IMR-90 (cell line): Measurements from ENCODE around the gene PHC3. TPM values are rescaled to one million over a fixed set of nuclear protein-coding genes. Genes with fewer than 3 reads are reported as not detected.

Experiments used
- ATAC-seq: fragments of 200-7000 bp; cut with Tn5 transposase; 2 replicates; pipeline ENCODE4 v1.9.1; 2020; ENCODE audit warnings: low read depth, mild to moderate bottlenecking, moderate library complexity
- BruUV-seq: library from RNA; stranded (reverse); fragments of 400-500 nt; replicated peaks from 2 replicates; lab custom pipeline; 2021; lab: Mats Ljungman, UMichigan
- CTCF ChIA-PET: fragments of 300-600 bp; formaldehyde crosslinking; extraction: SDS; loops from one replicate; lab custom pipeline; 2021; ENCODE audit warnings: antibody characterized with exemption; lab: Yijun Ruan, JAX
- POLR2A ChIA-PET: fragments of 300-600 bp; sonication (Branson Sonifier 250); formaldehyde crosslinking; loops from one replicate; lab custom pipeline; 2022; ENCODE audit warnings: antibody characterized with exemption; ENCODE audit not compliant: unreplicated experiment; lab: Charles Lee
- DNase-seq: peaks from one replicate; pipeline ENCODE4 v3.0.0; 2013
- H2AFZ ChIP-seq: replicated peaks from 2 replicates; pipeline ENCODE3; 2013; ENCODE audit warnings: low read length, mild to moderate bottlenecking; ENCODE audit not compliant: poor library complexity
- H2AK5ac ChIP-seq: 2 replicates; pipeline ENCODE4 v1.6.1; 2013; ENCODE audit warnings: low read depth, low read length, inconsistent platforms
- H2AK9ac ChIP-seq: replicated peaks from 2 replicates; pipeline ENCODE3; 2013; ENCODE audit warnings: mild to moderate bottlenecking, low read depth, low read length, moderate library complexity; ENCODE audit not compliant: poor library complexity
- H2BK120ac ChIP-seq: 2 replicates; pipeline ENCODE4 v1.6.1; 2013; ENCODE audit warnings: low read depth, low read length, inconsistent platforms
- H2BK15ac ChIP-seq: 3 replicates; pipeline ENCODE4 v1.6.1; 2013; ENCODE audit warnings: low read depth, low read length, inconsistent platforms
- H2BK20ac ChIP-seq: 2 replicates; pipeline ENCODE4 v1.6.1; 2013; ENCODE audit warnings: low read depth, mild to moderate bottlenecking, inconsistent platforms, low read length, moderate library complexity
- H2BK5ac ChIP-seq: 2 replicates; pipeline ENCODE4 v1.6.1; 2013; ENCODE audit warnings: mild to moderate bottlenecking, low read depth, low read length, inconsistent platforms; ENCODE audit not compliant: poor library complexity, severe bottlenecking
- H3K14ac ChIP-seq: replicated peaks from 2 replicates; pipeline ENCODE4 v1.6.1; 2013; ENCODE audit warnings: low read depth, low read length, inconsistent platforms
- H3K18ac ChIP-seq: 2 replicates; pipeline ENCODE4 v1.6.1; 2013; ENCODE audit warnings: low read depth, low read length, control low read depth
- H3K23ac ChIP-seq: 2 replicates; pipeline ENCODE4 v1.6.1; 2013; ENCODE audit warnings: low read depth, low read length, inconsistent platforms
- H3K27ac ChIP-seq: 2 replicates; pipeline ENCODE4 v1.5.1; 2013; ENCODE audit warnings: mild to moderate bottlenecking, control low read depth, low read length; ENCODE audit not compliant: insufficient read depth
- H3K27me3 ChIP-seq: 2 replicates; pipeline ENCODE4 v1.6.1; 2013; ENCODE audit warnings: low read length; ENCODE audit not compliant: control insufficient read depth, insufficient read depth
- H3K36me3 ChIP-seq: 2 replicates; pipeline ENCODE4 v1.6.1; 2013; ENCODE audit warnings: low read length, mixed read lengths; ENCODE audit not compliant: control insufficient read depth, insufficient read depth
- H3K4ac ChIP-seq: 2 replicates; pipeline ENCODE4 v1.6.1; 2013; ENCODE audit warnings: low read depth, low read length, inconsistent platforms
- H3K4me1 ChIP-seq: 2 replicates; pipeline ENCODE4 v1.6.1; 2013; ENCODE audit warnings: low read length, mixed read lengths; ENCODE audit not compliant: control insufficient read depth, insufficient read depth
- H3K4me2 ChIP-seq: 2 replicates; pipeline ENCODE4 v1.6.1; 2013; ENCODE audit warnings: low read depth, mild to moderate bottlenecking, control low read depth, low read length, moderate library complexity
- H3K4me3 ChIP-seq: 2 replicates; pipeline ENCODE4 v1.5.1; 2013; ENCODE audit warnings: low read depth, mild to moderate bottlenecking, control low read depth, low read length, moderate library complexity; ENCODE audit not compliant: insufficient read depth
- H3K56ac ChIP-seq: 2 replicates; pipeline ENCODE4 v1.6.1; 2013; ENCODE audit warnings: low read length, inconsistent platforms; ENCODE audit not compliant: insufficient read depth; ENCODE audit errors: extremely low read depth
- H3K79me1 ChIP-seq, 2 experiments: 2 replicates each; pipeline ENCODE4 v1.6.1; 2013; ENCODE audit warnings: low read length in 2 of 2, inconsistent platforms in 1 of 2, low read depth in 1 of 2
- H3K9ac ChIP-seq: 2 replicates; pipeline ENCODE4 v1.6.1; 2013; ENCODE audit warnings: low read depth, low read length, control low read depth
- H3K9me1 ChIP-seq: 2 replicates; pipeline ENCODE4 v1.6.1; 2013; ENCODE audit warnings: low read length, inconsistent platforms; ENCODE audit not compliant: insufficient read depth
- H3K9me3 ChIP-seq: 2 replicates; pipeline ENCODE4 v1.6.1; 2013; ENCODE audit warnings: low read length; ENCODE audit not compliant: control insufficient read depth, insufficient read depth
- H4K20me1 ChIP-seq: 2 replicates; pipeline ENCODE4 v1.6.1; 2013; ENCODE audit warnings: low read length, inconsistent platforms; ENCODE audit not compliant: insufficient read depth
- H4K5ac ChIP-seq: 2 replicates; pipeline ENCODE4 v1.6.1; 2013; ENCODE audit warnings: mild to moderate bottlenecking, low read depth, low read length, control low read depth
- H4K8ac ChIP-seq, 2 experiments: 2 replicates each; pipeline ENCODE4 v1.6.1; 2013; ENCODE audit warnings: low read depth in 2 of 2, low read length in 2 of 2, control low read depth in 1 of 2, inconsistent platforms in 1 of 2
- H4K91ac ChIP-seq: 2 replicates; pipeline ENCODE4 v1.6.1; 2013; ENCODE audit warnings: low read depth, low read length, inconsistent platforms; ENCODE audit not compliant: insufficient read depth
- BHLHE40 ChIP-seq: fragments of 150-350 bp; IDR thresholded peaks from 2 replicates; pipeline ENCODE4 v1.6.1; 2016; ENCODE audit warnings: mild to moderate bottlenecking, low read depth, low read length
- FOS ChIP-seq: fragments of 150-350 bp; IDR thresholded peaks from 2 replicates; pipeline ENCODE4 v1.6.1; 2016; ENCODE audit warnings: low read depth, low read length
- MAFK ChIP-seq: IDR thresholded peaks from 2 replicates; pipeline ENCODE4 v1.6.1; 2012; ENCODE audit warnings: low read depth, low read length, improper control_type of control experiment
- RCOR1 ChIP-seq: IDR thresholded peaks from 2 replicates; pipeline ENCODE4 v1.6.1; 2012; ENCODE audit warnings: mild to moderate bottlenecking, low read length, improper control_type of control experiment; ENCODE audit not compliant: insufficient replicate concordance
- SMC3 ChIP-seq: fragments of 150-350 bp; IDR thresholded peaks from 2 replicates; pipeline ENCODE4 v1.6.1; 2016; ENCODE audit warnings: low read depth, mild to moderate bottlenecking, antibody characterized with exemption, low read length, moderate library complexity
- WGBS, 2 experiments: methylation state at CpG; one replicate each; pipeline versions ENCODE4 v1.1.5 to v1.1.7; 2013; ENCODE audit warnings: missing lambda C conversion rate in 2 of 2; ENCODE audit not compliant: insufficient read length in 1 of 2; ENCODE audit errors: extremely low coverage in 2 of 2; 5-methylcytosine and 5-hydroxymethylcytosine counted together
- dilution Hi-C: fragments of 300-500 bp; cut with HindIII; formaldehyde crosslinking; loops from one replicate; pipeline ENCODE4 v1.14.3; 2018; ENCODE audit warnings: low sequenced_read_pairs; ENCODE audit not compliant: unreplicated experiment
- in situ Hi-C: fragments of 300-500 bp; cut with MboI; formaldehyde crosslinking; loops from 3 replicates; pipeline ENCODE4 v1.14.3; 2019; ENCODE audit warnings: low sequenced_read_pairs, inconsistent platforms, mixed read lengths
- intact Hi-C: fragments of 100-400 bp; cut with micrococcal nuclease; formaldehyde crosslinking; loops from 2 replicates; pipeline ENCODE4 v1.10.0; 2022
- polyA plus RNA-seq, 3 experiments: library from polyadenylated mRNA; depleted of rRNA; stranded (reverse); fragments of >200 nt; gene quantifications; 2 replicates each; pipeline ENCODE4 v1.2.3, GENCODE V29; 2012; ENCODE audit warnings: low replicate concordance in 1 of 3
- total RNA-seq: library from RNA; depleted of rRNA; stranded (reverse); fragments of >200 nt; gene quantifications from 2 replicates; pipeline ENCODE4 v1.2.3, GENCODE V29; 2012
- TF ChIP-seq, protein P1 (sequence below): fragments of 150-350 bp; IDR thresholded peaks from 2 replicates; pipeline ENCODE4 v1.6.1; 2017; ENCODE audit warnings: mild to moderate bottlenecking, antibody characterized with exemption, low read length, low read depth

The PHC3 gene
- total and polyA plus RNA-seq, 2 of the 4 experiments (the other 2 are of a cell fraction), result 18.3 to 26.3 TPM

DNA sequence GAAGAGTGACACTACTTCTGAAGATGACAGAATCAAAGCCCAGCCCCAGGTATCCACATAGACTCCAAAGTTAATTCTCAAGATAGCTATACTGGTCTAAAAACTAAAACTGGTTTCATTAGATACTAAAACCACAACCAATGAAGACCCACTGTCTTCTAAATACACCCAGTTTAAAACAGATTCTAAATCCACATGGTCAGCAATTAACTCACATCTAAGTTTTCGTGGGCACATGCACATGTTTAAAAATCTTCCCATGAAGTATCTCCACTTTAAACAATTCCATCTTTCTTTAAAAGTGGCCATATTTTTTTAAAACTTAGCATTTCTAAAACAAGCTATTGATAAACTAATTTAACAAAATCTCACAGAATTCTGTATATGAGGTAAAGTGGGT is 80.6 kb downstream of the PHC3 start:
- Histone ChIP-seq H3K4me2 (no peak overlapping the region), H2BK5ac (no peak overlapping the region), H3K4me1 (no peaks in the 10 kb centered on the region), H3K36me3 (peaks cover 33% of the 10 kb centered on the region), H2AK5ac (no peak overlapping the region), H3K56ac (no peak overlapping the region), H3K4ac (no peak overlapping the region), H3K27ac (no peak overlapping the region), H2AFZ (no peak overlapping the region), H3K9me1 (peaks cover 7% of the 10 kb centered on the region), H3K18ac (no peak overlapping the region), H3K79me1 (peaks cover 4 to 12% of the 10 kb centered on the region in 2 experiments; a peak in 1 of 4 replicates), H3K27me3 (no peaks in the 10 kb centered on the region), H2BK120ac (no peak overlapping the region), H3K9ac (no peak overlapping the region), H3K4me3 (no peak overlapping the region), H4K20me1 (no peaks in the 10 kb centered on the region), H4K8ac (no peak overlapping the region), H3K23ac (no peak overlapping the region), H4K91ac (no peak overlapping the region), H2AK9ac (no peak overlapping the region), H3K14ac (no peak overlapping the region), H2BK20ac (no peak overlapping the region), H4K5ac (no peak overlapping the region), H2BK15ac (no peak overlapping the region), H3K9me3 (no peaks in the 10 kb centered on the region)
- BruUV-seq, result no TSS peak
- ChIA-PET CTCF (interaction anchor here (0.6 to 1.0 kb wide), 2 partner anchors 10 to 17 kb away, joined by 4 read pairs; no protein-coding TSS in a partner anchor), POLR2A (no interaction called here)
- DNase-seq (no peak), ATAC-seq (no peak)
- intact Hi-C loops, result no loop called here
- no peak for TF ChIP-seq BHLHE40
- no peak for TF ChIP-seq SMC3
- no peak for TF ChIP-seq RCOR1
- TF ChIP-seq MAFK, result peak; percentile 46
- TF ChIP-seq FOS, result no peak
- TF ChIP-seq, protein P1, sequence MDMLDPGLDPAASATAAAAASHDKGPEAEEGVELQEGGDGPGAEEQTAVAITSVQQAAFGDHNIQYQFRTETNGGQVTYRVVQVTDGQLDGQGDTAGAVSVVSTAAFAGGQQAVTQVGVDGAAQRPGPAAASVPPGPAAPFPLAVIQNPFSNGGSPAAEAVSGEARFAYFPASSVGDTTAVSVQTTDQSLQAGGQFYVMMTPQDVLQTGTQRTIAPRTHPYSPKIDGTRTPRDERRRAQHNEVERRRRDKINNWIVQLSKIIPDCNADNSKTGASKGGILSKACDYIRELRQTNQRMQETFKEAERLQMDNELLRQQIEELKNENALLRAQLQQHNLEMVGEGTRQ, result no peak
- in situ Hi-C loops, result no loop called here
- dilution Hi-C loops, result no loop called here
- no CpG with 5 or more reads among the region's 1 CpG for WGBS, 2 experiments
